Endometrial microvascular endothelial cells (primary cell): ENCODE data around the gene BOLL. TPM values are rescaled to one million over a fixed set of nuclear protein-coding genes. Genes with fewer than 3 reads are reported as not detected.
"Not testable (repeated sequence)": the region's sequence is repeated elsewhere in the genome, so short reads cannot be mapped to it uniquely, and the experiment has no call there.

Experiments used
- in situ Hi-C: cut with HindIII; loops from 2 replicates; pipeline ENCODE4 v1.10.0; 2017; ENCODE audit warnings: low sequenced_read_pairs, low pct_unique_long_range_greater_than_20kb; ENCODE audit errors: inconsistent ontology term
- total RNA-seq: library from RNA; depleted of rRNA; stranded (reverse); fragments of >200 nt; gene quantifications from one replicate; pipeline ENCODE4 v1.2.3, GENCODE V29; 2015; ENCODE audit errors: inconsistent ontology term

Gene BOLL
- total RNA-seq: not detected

DNA sequence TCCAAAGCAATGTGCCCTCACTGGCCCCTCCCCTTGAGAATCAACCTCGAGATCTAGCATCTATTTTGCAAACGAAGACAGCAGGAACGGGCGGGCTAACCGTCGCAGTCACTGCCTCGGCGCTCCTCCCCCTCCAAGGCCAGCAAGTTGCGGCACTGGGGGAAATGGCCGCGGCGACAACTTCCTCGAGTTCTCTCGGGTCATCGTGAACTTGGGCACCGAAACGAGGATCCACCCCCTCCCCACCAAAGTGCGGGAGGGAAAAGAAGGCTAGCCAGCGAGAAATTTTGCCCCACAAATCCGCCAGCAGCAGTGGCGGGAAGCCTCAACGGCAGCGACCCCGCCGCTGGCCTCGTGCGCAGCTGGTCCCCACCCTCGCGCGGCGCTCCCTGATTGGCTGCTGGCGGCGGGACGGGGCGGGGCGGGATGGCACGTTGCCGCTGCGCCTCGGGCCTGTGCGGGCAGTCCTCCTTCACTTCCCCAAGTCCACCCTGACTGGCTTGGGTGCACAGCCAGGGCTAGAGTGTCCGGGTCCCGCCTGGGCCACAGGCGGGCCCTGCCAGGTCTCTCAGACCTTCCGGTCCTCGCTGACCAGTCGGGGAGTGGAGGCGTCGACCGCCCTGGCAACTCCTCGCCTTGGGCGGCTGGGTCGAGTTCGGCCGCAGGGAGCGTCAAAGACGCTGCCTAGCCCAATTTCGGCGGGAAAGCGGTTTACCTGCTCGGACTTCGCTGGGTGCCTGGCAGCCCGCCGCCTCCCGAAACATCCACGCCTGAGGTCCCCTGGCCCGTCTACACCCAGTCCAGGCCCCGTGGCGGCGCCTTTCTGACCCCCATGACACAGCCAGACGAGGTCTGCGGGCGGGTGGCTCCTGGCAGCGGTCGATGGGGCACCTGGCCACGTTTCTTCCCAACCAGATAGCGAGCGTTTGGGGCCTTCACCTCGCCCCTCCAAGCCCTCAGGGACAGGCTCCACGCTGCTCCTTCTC lies at the start of gene BOLL:
Gene BOLL, minus strand, starts transcription at position 364 of the 986 bp plus-strand sequence. CDS start 3,469 bp downstream, outside the sequence.
- in situ Hi-C loops: no loop called here

GRCh38 chr2:197834771-197835170 lies 49.7 kb upstream of the BOLL start:
- in situ Hi-C loops: not testable (repeated sequence)

DNA sequence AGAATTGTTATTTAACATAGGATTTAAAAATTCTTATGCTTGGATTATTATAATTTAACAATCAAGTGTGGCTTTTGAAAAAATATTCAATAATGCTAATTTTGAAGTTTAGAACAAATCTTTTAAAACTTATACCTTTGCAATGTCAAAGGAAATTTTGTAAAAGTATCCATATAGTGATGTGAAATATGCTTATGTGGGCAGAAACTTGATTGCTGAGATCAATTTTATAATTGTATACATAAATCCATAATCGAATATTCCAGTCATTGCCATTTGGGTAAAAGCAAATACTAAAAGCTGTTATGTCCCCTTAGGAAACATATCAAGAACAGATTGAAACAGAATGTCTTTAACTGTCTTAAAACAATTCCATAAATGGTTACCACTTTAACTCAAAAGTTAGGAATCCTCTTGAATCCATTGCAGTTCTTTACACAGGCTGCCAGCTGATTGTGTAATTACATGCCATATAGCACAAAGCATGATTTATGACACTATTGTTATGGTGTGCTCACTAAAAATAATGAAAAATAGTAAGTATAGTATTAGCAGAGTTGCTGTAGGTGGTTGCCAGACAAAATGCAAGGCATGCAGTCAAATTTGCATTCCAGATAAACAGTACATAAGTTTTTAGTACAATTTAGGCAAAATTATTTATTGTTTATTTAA lies 43.5 kb upstream of the BOLL start:
- in situ Hi-C loops: no loop called here

DNA sequence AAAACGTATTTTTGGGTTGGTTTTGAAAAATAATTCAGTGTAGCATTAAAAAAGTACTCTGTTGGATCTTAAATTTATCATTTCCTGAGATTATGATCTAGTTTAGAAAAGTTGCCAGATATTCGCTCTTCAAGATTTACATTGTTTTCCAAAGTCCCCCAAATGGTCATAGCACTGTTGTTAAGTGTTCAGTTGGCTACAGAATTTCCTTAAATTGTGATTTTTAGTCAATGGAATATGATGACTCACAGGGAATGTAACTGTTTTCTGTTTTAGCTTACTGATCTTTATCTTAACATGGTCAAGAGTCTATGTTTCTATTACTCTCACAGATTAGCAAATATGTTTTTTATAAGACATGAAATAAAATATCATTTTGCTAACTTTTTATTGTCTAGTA lies 42.5 kb upstream of the BOLL start:
- in situ Hi-C loops: no loop called here

- in situ Hi-C loops: loop anchor here (25.0 kb wide), 1 partner anchor 290 kb away; no protein-coding TSS in a partner anchor
Measured at GRCh38 chr2:197822333-197822732, 37.2 kb upstream of the BOLL start.

GRCh38 chr2:197821550-197822289 lies 36.6 kb upstream of the BOLL start:
- in situ Hi-C loops: loop anchor here (25.0 kb wide), 1 partner anchor 291 kb away; no protein-coding TSS in a partner anchor

DNA sequence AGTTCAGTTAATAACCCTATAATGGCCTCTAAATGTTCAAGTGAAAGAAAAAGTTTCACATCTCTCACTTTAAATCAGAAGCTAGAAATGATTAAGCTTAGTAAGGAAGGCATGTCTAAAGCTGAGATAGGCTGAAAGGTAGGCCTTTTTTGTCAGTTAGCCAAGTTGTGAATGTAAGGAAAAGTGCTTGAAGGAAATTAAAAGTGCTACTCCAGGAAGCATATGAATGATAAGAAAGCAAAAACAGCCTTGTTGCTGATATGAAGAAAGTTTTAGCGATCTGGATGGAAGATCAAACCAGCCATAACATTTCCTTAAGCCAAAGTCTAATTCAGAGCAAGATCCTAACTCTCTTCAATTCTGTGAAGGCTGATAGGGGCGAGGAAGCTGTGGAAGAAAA lies 29.4 kb upstream of the BOLL start:
- in situ Hi-C loops: loop anchor here (25.0 kb wide), 1 partner anchor 298 kb away; no protein-coding TSS in a partner anchor

GRCh38 chr2:197813093-197813787 lies 28.1 kb upstream of the BOLL start:
- in situ Hi-C loops: loop anchor here (25.0 kb wide), 1 partner anchor 299 kb away; no protein-coding TSS in a partner anchor

DNA sequence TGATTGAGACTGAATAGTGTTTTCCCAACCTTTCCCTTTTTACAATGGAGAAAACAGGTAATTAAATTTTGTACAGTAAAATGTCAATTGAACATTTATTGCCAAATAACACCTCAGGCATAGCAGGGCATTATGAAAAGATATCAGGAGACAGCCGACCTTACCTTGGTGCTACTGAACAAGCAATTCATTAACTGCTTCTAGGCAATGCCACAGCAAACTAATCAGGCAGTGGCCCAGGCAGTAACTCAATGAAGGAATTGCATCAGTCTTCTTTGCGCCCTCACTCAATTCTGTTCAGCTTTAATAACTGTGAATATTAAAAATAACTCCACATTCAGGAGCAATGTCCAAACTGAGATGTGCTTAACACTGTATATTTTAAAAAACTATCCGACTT lies 25.4 kb upstream of the BOLL start:
- in situ Hi-C loops: loop anchor here (25.0 kb wide), 1 partner anchor 302 kb away; no protein-coding TSS in a partner anchor

GRCh38 chr2:197810016-197810415 lies 24.9 kb upstream of the BOLL start:
- in situ Hi-C loops: loop anchor here (25.0 kb wide), 1 partner anchor 302 kb away; no protein-coding TSS in a partner anchor

DNA sequence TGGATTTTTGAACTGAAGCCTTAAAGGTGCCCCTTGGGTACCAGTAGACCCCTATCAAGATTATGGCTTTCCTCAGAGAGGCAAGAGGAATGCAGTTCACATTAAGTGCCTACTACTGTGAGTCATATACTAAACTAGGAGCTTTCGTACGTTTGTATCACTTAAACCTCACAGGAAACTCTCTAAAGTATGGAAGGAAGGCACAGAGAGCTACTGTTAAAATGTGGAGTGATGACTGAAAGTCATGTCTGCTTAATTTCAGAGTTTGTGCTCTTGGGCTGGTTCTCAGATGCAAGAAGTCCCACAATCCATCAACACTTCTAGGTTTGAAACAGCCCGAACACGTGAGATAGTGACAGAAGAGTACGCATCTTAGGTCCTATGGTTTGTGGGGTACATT lies 23.9 kb upstream of the BOLL start:
- in situ Hi-C loops: loop anchor here (25.0 kb wide), 1 partner anchor 303 kb away; no protein-coding TSS in a partner anchor

DNA sequence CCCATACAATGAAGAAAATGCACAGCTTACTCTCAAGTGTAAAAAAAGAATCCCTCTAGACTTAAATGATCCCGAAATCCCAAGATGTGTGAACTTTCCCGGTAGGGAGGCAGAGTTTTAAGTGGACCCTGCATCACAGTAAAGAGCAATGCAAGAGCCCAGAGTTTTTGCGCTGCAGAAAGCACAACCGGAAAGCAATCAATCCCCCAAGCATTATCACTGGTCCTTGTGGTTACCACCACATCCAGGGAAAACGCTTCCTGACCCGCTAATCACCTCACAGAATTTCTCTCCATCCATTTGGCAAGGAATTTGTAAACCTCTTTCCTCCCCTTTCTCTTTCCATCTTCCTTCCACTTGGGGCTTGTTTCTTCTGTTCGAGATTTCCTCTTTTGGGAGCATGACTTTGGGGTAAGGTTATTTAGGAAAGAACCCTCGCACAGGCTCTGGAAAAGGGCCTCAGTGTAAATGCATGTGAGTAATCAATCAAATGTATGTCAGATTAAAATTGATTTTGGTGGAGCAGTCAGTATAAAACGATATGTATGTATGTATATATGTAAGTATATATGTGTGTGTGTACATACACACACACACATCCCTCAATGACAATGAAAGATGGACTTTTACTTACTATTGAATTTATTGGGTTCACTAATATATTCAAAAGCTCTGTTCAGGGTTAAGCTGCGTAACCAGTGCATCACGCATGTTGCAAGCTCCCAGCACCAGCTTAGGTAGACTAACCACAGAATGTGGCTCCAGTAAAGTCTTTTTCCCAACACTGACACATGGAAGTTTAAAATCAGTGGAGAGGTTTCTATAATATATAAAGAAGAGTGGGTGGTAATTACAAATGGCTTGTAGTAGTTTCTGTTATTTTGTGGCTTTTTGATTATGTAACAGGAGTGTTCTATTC lies 20.9 kb upstream of the BOLL start:
- in situ Hi-C loops: loop anchor here (25.0 kb wide), 1 partner anchor 306 kb away; no protein-coding TSS in a partner anchor

DNA sequence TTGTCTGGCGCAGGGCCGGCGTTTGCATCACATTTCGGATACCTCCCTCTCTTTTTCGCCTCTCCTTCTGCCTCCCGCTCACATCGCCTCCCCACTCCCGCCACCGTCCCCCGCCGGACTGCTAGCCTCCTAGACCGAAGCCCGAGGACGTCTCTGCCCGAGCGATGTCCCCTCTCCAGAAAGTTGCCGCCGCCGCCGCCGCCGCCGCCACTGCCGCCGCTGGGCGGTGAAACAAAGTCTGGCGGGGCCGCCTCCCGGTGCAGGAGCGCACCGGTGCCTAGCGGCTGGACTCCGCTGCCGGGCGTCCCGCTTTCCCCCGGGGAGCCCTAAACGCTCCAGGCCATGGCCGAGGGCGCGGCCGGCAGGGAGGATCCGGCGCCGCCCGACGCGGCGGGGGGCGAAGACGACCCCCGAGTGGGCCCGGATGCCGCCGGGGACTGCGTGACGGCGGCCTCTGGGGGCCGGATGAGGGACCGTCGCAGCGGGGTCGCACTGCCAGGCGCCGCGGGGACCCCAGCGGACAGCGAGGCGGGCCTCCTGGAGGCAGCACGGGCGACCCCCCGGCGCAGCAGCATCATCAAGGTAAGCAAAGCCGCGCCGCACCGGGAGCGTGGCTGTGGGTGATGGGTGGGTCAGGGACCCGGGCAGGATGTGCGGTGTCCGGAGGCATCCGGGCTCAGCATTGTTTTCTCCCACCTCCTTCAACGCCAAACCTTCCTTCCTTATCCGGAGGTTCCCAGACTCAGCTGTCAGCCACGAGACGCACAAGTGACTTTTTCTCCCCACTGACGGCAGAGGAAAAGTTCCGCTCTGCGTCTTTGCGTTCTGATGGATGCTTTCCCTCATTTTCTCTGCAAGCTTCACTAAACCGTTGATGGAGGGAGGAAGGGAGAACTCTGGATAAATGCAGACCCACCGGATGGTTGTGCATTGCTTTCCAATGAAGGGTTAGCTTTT lies 19.9 kb upstream of the BOLL start:
- in situ Hi-C loops: loop anchor here (25.0 kb wide), 1 partner anchor 307 kb away; no protein-coding TSS in a partner anchor

- in situ Hi-C loops: loop anchor here (25.0 kb wide), 1 partner anchor 308 kb away; no protein-coding TSS in a partner anchor
Measured at GRCh38 chr2:197804049-197804757, 19.1 kb upstream of the BOLL start, which contains the start of gene PLCL1. TSS of gene PLCL1 (plus strand) at chr2:197804593.

DNA sequence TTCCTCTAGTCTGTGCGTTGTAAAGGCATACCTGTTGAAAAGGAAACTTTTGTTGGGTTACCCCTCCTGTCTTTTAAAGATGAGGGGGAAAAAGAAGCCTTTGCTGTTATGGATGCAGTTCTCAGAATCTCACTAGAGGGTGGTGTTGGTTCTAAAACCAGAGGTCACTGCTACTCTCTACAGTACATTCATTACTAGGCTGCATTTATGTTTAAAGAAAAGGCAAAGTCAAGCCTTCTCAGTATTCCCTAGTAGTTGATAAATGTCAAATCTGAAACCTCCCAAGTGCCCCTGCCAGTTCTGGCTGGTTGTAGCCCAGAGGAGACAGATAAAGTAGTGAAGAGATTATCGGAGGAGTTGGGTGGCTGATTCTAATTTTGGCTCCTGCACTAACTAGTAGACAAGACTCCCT lies 17.9 kb upstream of the BOLL start:
- in situ Hi-C loops: loop anchor here (25.0 kb wide), 1 partner anchor 309 kb away; no protein-coding TSS in a partner anchor
